Parietal lobe (tissue), 2 donors: ENCODE data around the gene TMLHE. TPM values are rescaled to one million over a fixed set of nuclear protein-coding genes. Genes with fewer than 3 reads are reported as not detected.

Source experiments
- small RNA-seq: library from RNA; depleted of rRNA; stranded (forward); fragments of <200 nt; gene quantifications from one replicate; pipeline ENCODE3, GENCODE V24; 2014; ENCODE audit warnings: low replicate concordance
- total RNA-seq: library from RNA; depleted of rRNA; stranded (reverse); fragments of >200 nt; gene quantifications from one replicate; pipeline ENCODE4 v1.2.3, GENCODE V29; 2014

Gene TMLHE, protein sequence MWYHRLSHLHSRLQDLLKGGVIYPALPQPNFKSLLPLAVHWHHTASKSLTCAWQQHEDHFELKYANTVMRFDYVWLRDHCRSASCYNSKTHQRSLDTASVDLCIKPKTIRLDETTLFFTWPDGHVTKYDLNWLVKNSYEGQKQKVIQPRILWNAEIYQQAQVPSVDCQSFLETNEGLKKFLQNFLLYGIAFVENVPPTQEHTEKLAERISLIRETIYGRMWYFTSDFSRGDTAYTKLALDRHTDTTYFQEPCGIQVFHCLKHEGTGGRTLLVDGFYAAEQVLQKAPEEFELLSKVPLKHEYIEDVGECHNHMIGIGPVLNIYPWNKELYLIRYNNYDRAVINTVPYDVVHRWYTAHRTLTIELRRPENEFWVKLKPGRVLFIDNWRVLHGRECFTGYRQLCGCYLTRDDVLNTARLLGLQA
- total RNA-seq, result 44.4 TPM

DNA sequence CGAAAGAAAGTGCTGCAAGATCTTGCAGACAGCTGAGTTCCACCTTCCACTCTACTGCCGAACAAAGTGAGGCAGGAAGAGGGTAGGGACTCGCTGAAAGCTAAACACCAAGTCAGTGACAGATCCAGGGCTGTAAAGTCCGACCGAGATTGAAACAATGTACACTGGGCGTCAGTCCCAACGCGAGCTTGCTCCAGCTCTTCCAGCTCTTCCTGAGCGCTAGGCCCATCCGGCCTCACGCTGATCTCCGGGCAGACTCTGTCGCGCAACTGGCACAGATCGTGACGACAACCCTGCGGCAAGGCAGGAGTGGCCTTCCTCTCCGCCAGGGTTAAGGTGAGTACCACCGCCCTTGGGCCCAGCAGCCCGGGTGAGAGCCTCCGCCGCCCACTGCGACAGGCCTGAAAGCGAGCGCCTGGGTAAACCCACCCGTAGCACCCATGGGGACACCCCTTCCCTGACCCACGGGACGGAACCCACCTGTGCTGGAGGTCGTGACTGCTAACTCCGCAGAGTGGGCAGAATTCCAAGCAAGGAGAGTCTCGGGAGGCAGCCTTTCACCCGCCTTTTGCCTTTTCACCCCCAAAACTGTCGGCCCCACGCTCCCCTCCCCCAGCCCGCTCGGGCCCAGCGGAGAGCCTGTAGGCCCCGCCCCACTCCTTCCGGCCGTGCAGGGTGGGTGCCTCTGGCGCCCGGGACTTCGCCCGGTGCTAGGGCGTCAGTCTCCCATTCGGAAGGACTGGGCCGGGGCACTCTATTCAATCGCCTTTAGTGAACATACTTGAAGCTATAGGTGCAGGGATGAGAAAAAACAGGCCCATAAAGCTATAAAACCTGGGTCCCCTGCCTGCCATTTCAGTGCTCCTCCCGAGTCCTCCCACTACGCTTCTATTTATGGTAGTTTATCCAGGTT, at the start of gene TMLHE, which contains the start of gene SPRY3:
Gene TMLHE (minus strand): TSS at position 641 of the 913 bp plus-strand sequence. CDS start 67,676 bp downstream, outside the sequence.
Gene SPRY3 (plus strand): TSS at position 275 of the 913 bp plus-strand sequence.

DNA sequence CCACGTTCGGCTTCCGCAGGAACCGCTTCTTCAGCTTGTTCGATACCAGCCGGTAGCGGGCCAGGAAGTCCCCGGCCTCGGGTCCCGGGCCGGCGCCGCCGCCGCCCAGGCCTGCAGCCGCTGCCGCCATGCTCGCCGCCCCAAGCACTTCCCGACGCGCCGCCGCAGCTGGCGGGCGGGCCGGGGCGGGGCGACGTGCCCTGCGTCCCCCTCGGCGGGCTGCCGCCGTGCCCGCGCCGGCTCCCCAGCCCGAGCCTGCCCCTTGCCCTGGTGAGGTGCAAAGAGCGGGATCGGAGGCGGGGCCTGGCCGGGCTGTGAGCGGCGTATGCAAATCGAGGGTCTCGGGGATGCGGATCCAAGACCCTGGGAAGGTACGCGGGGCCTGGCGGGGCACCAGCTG, 154.3 kb downstream of the TMLHE start, which contains the start of gene F8A3:
Gene F8A3 (minus strand): TSS at position 150 of the 400 bp plus-strand sequence. CDS start 20 bp downstream, at position 130.

Small RNAs within 50 kb of the gene (small RNA-seq; reads per million reads assigned to genes)
- gene MIR1184-3, result not detected

Other genes starting within 250 kb of the TMLHE start
- not detected for gene F8A2, start 230.9 kb downstream of the TMLHE start, total RNA-seq
- 1.9 TPM for gene F8A3, start 154.3 kb downstream of the TMLHE start, total RNA-seq
- 4.7 TPM for gene SPRY3, start 366 bp downstream of the TMLHE start, total RNA-seq